Ovary (tissue), 3 donors: ENCODE results near the gene WFDC2.

Experiments used
- POLR2A ChIP-seq: fragments of 450-650 bp; IDR thresholded peaks from one replicate; pipeline ENCODE4 v1.6.1; 2017; ENCODE audit warnings: antibody characterized with exemption, mild to moderate bottlenecking, moderate library complexity
- TF ChIP-seq, protein P1 (sequence below), 3 donors: fragments of 450-650 bp in 2 of 3; fragments of 200-600 bp in 1 of 3; IDR thresholded peaks; one replicate each; pipeline versions ENCODE4 v1.5.1 to v1.8.0; 2016 to 2022; ENCODE audit warnings: antibody characterized with exemption in 3 of 3, mild to moderate bottlenecking in 1 of 3
- donor health status: DM: no; HTN: no; CAD: no.

- TF ChIP-seq POLR2A = no peak
- TF ChIP-seq, protein P1, sequence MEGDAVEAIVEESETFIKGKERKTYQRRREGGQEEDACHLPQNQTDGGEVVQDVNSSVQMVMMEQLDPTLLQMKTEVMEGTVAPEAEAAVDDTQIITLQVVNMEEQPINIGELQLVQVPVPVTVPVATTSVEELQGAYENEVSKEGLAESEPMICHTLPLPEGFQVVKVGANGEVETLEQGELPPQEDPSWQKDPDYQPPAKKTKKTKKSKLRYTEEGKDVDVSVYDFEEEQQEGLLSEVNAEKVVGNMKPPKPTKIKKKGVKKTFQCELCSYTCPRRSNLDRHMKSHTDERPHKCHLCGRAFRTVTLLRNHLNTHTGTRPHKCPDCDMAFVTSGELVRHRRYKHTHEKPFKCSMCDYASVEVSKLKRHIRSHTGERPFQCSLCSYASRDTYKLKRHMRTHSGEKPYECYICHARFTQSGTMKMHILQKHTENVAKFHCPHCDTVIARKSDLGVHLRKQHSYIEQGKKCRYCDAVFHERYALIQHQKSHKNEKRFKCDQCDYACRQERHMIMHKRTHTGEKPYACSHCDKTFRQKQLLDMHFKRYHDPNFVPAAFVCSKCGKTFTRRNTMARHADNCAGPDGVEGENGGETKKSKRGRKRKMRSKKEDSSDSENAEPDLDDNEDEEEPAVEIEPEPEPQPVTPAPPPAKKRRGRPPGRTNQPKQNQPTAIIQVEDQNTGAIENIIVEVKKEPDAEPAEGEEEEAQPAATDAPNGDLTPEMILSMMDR (IDR thresholded peaks at IDR 0.05) = no peak
Observed at GRCh38 chr20:45479822-45480221, 10.3 kb downstream of the WFDC2 start.
